T-helper 17 cell (primary cell): ENCODE measurements around the gene CH25H. TPM values are rescaled to one million over a fixed set of nuclear protein-coding genes. Genes with fewer than 3 reads are reported as not detected.
"Not testable (repeated sequence)": the region's sequence is repeated elsewhere in the genome, so short reads cannot be mapped to it uniquely, and the experiment has no call there.

ENCODE experiments used
- ATAC-seq: fragments of 150-1000 bp; cut with Tn5 transposase; 2 replicates; pipeline ENCODE4 v1.10.0; 2021; ENCODE audit warnings: mild to moderate bottlenecking, moderate library complexity
- DNase-seq, 3 donors: peaks; one replicate each; pipeline versions ENCODE4 v3.0.0 to v3.0.0-alpha.2; 2020 to 2021
- H3K9me3 ChIP-seq: one replicate; pipeline ENCODE4 v1.7.0; 2013; ENCODE audit warnings: low read length, mild to moderate bottlenecking; ENCODE audit not compliant: control insufficient read depth, poor library complexity, severe bottlenecking
- H3K27ac Mint-ChIP-seq: one replicate; pipeline ENCODE4 v1.8.0; 2022; ENCODE audit warnings: mild to moderate bottlenecking, moderate library complexity, mixed read lengths
- H3K27me3 Mint-ChIP-seq: one replicate; pipeline ENCODE4 v1.8.0; 2022; ENCODE audit warnings: mixed read lengths
- H3K36me3 Mint-ChIP-seq: one replicate; pipeline ENCODE4 v1.8.0; 2022; ENCODE audit warnings: low read depth, mixed read lengths
- H3K4me1 Mint-ChIP-seq: one replicate; pipeline ENCODE4 v1.8.0; 2022; ENCODE audit warnings: mild to moderate bottlenecking, mixed read lengths
- H3K4me3 Mint-ChIP-seq: one replicate; pipeline ENCODE4 v1.8.0; 2022; ENCODE audit warnings: mild to moderate bottlenecking, moderate library complexity, mixed read lengths
- total RNA-seq, 4 donors: library from RNA in 2 of 4; stranded (reverse) in 2 of 4; gene quantifications; one replicate each; pipeline ENCODE4 v1.2.3 and lab custom pipeline; 2022 to 2026

CH25H gene, protein sequence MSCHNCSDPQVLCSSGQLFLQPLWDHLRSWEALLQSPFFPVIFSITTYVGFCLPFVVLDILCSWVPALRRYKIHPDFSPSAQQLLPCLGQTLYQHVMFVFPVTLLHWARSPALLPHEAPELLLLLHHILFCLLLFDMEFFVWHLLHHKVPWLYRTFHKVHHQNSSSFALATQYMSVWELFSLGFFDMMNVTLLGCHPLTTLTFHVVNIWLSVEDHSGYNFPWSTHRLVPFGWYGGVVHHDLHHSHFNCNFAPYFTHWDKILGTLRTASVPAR
- total RNA-seq: under 1 TPM in 1 of 2 donors, not detected in 1; 0.44 TPM
- total RNA-seq (lab: John Stamatoyannopoulos, UW): 0 to 0.45 reads per million in 2 donors

DNA sequence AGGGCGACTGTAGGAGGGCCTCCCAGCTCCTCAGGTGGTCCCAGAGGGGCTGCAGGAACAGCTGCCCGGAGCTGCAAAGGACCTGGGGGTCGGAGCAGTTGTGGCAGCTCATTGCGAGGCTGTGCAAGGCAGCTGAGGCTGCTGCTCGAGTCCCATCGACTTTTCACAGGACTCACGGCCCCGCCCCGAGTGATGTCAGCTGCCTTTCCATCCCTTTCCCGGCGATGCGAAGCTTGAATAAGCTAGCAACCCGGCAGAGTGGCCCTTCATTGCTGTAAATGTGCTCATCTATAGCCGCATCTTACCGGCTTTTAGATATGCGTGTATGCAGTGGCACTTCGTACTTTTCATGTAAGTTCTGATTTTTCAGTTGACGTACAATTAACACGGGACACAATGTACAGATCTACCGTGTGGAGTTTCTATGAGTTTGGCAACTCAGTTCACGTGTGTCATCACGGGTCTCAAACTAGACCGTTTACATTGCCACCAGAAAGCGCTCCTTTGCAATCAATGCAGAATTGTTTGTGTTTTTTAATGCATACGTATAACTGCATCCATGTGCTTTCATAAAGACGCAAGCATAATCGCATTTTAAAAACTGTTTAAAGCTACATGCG is at the start of gene CH25H:
TSS of gene CH25H (minus strand) at position 137 of the 620 bp plus-strand sequence. CDS start at position 112, 25 bp downstream.
- H3K9me3 ChIP-seq: no peaks in the 10 kb centered on the region
- Mint-ChIP-seq H3K27ac (peak within 1 kb of the TSS; percentile 85), H3K27me3 (peaks cover 43% of the 10 kb centered on the region), H3K36me3 (peaks cover 3% of the 10 kb centered on the region), H3K4me1 (peaks cover 8% of the 10 kb centered on the region), H3K4me3 (peak within 1 kb of the TSS; percentile 97)
- ATAC-seq (peak; percentile 51), DNase-seq (peak in 2 of 3 donors; percentile 17 to 21)

DNA sequence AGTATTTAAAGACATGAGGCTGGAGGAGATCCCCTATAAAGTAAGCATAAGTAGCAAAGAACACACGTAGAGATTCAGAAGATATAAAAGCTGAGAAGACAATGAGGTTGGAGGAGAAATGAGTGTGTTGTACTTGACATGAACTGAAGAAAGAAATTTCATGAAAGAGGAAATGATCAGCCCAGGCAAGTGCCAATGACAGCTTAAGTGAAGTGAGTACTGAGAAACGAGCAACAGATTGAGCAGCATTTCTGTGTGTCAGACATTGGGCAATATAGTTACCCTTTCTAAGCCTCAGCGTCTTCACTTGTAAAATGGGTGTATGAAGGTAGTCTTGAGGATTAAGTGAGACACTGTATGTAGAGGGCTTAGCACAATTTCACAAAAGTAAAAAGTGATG is 49.2 kb upstream of the CH25H start:
- no peaks in the 10 kb centered on the region for H3K9me3 ChIP-seq
- Mint-ChIP-seq H3K27ac (no peak overlapping the region), H3K36me3 (no peaks in the 10 kb centered on the region), H3K4me3 (no peak overlapping the region), H3K27me3 (peaks cover 21% of the 10 kb centered on the region), H3K4me1 (no peaks in the 10 kb centered on the region)
- ATAC-seq (no peak), DNase-seq (no peak)

DNA sequence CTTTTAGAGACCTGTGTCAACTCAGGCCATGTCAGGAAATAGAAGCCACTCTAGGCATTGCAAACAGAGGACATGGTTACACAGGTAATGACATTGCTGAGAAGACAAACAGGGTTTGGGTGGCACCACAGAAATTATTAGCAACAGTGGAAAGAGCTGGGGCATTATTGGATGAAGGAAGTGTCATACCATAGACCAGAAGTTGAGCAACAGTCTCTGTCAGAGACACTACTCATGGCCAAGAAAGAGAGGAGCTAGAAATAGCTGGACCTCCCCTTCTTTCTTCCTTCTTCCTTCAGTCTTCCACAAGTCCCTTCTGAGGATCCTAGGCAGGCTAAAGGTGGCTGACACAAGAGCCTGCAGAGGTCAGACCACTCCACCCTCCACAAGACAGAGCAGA is 48.7 kb upstream of the CH25H start:
- H3K9me3 ChIP-seq: no peaks in the 10 kb centered on the region
- DNase-seq (no peak), ATAC-seq (no peak)
- Mint-ChIP-seq H3K27me3 (peaks cover 21% of the 10 kb centered on the region), H3K4me3 (no peak overlapping the region), H3K36me3 (no peaks in the 10 kb centered on the region), H3K27ac (no peak overlapping the region), H3K4me1 (peaks cover 5% of the 10 kb centered on the region)

GRCh38 chr10:89255091-89255579 is 48.0 kb upstream of the CH25H start:
- ATAC-seq, H3K4me3 Mint-ChIP-seq, DNase-seq, H3K27ac Mint-ChIP-seq, H3K4me1 Mint-ChIP-seq, H3K36me3 Mint-ChIP-seq, H3K9me3 ChIP-seq: not testable (repeated sequence)
- peaks cover 21% of the 10 kb centered on the region for H3K27me3 Mint-ChIP-seq

DNA sequence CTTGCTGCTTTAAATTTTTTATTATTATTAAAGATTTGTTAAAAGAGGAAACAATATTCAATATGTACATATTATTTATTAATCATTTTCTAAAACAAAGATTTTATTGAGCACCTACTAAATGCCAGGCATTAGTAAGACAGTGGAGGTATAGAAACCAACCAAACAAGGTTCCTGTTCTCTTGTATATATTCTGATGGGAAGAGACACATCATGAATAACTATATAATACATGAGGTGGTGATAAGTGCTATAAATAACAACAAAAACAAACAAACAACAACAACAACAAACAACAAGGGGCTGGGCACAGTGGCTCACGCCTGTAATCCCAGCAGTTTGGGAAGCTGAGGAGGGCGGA is 45.1 kb upstream of the CH25H start:
- Mint-ChIP-seq H3K27me3 (peaks cover 16% of the 10 kb centered on the region), H3K36me3 (no peaks in the 10 kb centered on the region), H3K27ac (peak overlapping the region; percentile 74), H3K4me1 (peaks cover 17% of the 10 kb centered on the region), H3K4me3 (peak overlapping the region; percentile 91)
- H3K9me3 ChIP-seq: no peaks in the 10 kb centered on the region
- no peak for DNase-seq
- ATAC-seq: no peak

DNA sequence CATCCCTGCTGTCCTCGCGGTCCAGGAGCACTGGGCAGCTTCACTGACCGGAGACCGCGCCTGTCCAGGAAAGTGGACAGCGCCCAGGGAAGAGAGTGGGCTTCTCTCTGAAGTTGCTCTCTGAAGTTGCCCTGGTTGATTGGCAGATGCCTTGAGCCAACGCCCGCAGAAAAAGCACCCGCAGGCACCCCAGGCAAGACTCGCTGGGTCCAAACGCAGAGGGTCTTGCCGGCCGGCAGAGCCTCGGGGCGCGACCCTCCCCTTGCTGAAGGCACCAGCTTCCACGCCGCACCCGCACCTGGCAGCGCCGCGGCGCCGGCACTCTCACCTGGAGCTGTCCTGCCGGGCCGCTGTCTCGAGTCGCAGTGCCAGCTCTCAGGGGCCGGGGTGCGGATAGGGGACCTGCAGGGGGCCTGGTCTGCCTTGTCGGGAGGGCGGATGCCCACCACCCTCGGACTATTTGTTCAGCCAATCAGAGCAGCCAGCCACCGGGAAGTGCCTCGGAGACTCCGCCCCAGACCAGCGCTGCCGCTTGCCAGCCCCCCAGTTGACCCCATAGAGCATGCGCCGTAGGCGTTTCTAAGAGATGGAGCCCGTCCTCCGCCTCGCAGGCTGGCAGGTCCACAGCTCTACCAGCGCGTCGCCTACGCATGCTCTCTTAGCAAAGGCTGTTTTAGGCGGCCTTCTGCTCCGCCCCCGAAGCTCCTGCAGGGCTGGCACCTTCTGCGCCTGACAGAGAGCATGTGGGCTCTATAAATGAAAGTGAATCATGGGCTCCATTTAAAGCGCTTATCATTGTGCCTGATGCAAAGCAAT is 44.5 kb upstream of the CH25H start, which contains the start of gene LIPA:
TSS of gene LIPA (minus strand) at position 367 of the 816 bp plus-strand sequence. CDS start 4,127 bp downstream, outside the sequence.
- H3K9me3 ChIP-seq: no peaks in the 10 kb centered on the region
- ATAC-seq (peak; percentile 96), DNase-seq (peak; percentile 85 to 94 (median 90))
- Mint-ChIP-seq H3K27ac (peak within 1 kb of the TSS; percentile 74), H3K4me1 (peaks cover 17% of the 10 kb centered on the region), H3K27me3 (peaks cover 10% of the 10 kb centered on the region), H3K36me3 (no peaks in the 10 kb centered on the region), H3K4me3 (peak within 1 kb of the TSS; percentile 91)

GRCh38 chr10:89250865-89251408 is 43.8 kb upstream of the CH25H start:
- Mint-ChIP-seq H3K27me3 (peaks cover 3% of the 10 kb centered on the region), H3K4me1 (peaks cover 17% of the 10 kb centered on the region), H3K4me3 (peak overlapping the region; percentile 91), H3K36me3 (no peaks in the 10 kb centered on the region), H3K27ac (peak overlapping the region; percentile 74)
- H3K9me3 ChIP-seq: no peaks in the 10 kb centered on the region
- DNase-seq (no peak), ATAC-seq (no peak)

DNA sequence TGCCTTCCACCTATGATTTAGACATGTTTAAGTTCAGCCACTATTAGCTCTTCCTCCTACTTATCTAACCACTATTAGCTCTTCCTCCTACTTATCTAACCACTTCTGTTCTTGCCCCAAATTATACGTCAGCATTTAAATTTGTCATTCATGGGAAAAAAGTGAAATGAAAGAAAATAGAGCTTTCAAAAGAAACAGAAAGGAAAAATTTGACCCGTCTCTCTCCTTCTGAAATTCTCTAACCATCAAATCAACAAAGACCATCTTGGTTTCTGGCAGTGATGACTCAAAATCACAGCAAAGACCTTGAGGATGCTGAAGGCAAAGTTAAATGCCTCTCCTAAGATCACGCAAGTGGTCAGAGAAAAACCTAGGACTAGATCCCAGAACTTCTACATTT is 41.9 kb upstream of the CH25H start:
- DNase-seq (no peak), ATAC-seq (no peak)
- H3K4me3 Mint-ChIP-seq: peak overlapping the region; percentile 55
- H3K27ac Mint-ChIP-seq: peak overlapping the region; percentile 81
- H3K36me3 Mint-ChIP-seq: no peaks in the 10 kb centered on the region
- no peaks in the 10 kb centered on the region for H3K27me3 Mint-ChIP-seq
- no peaks in the 10 kb centered on the region for H3K9me3 ChIP-seq
- peaks cover 19% of the 10 kb centered on the region for H3K4me1 Mint-ChIP-seq

- not testable (repeated sequence) for H3K27me3 Mint-ChIP-seq, H3K9me3 ChIP-seq, H3K27ac Mint-ChIP-seq, ATAC-seq, DNase-seq, H3K36me3 Mint-ChIP-seq, H3K4me3 Mint-ChIP-seq
- H3K4me1 Mint-ChIP-seq: peaks cover 22% of the 10 kb centered on the region
These were observed 40.5 kb upstream of the CH25H start for GRCh38 chr10:89247623-89248022.

- no peaks in the 10 kb centered on the region for H3K36me3 Mint-ChIP-seq
- ATAC-seq: peak; percentile 32
- peak overlapping the region; percentile 29 for H3K27ac Mint-ChIP-seq
- no peaks in the 10 kb centered on the region for H3K27me3 Mint-ChIP-seq
- H3K4me1 Mint-ChIP-seq: peaks cover 20% of the 10 kb centered on the region
- H3K4me3 Mint-ChIP-seq: no peak overlapping the region
- DNase-seq: no peak
- H3K9me3 ChIP-seq: no peaks in the 10 kb centered on the region
These were observed 38.7 kb upstream of the CH25H start for GRCh38 chr10:89245802-89246201.

GRCh38 chr10:89242840-89243568 is 35.9 kb upstream of the CH25H start:
- no peaks in the 10 kb centered on the region for H3K27me3 Mint-ChIP-seq
- DNase-seq (no peak), ATAC-seq (peak; percentile 39)
- no peak overlapping the region for H3K27ac Mint-ChIP-seq
- no peaks in the 10 kb centered on the region for H3K36me3 Mint-ChIP-seq
- peaks cover 11% of the 10 kb centered on the region for H3K4me1 Mint-ChIP-seq
- H3K4me3 Mint-ChIP-seq: no peak overlapping the region
- no peaks in the 10 kb centered on the region for H3K9me3 ChIP-seq

- Mint-ChIP-seq H3K36me3 (no peaks in the 10 kb centered on the region), H3K4me1 (peaks cover 12% of the 10 kb centered on the region), H3K27me3 (no peaks in the 10 kb centered on the region), H3K27ac (no peak overlapping the region), H3K4me3 (no peak overlapping the region)
- DNase-seq (no peak), ATAC-seq (no peak)
- H3K9me3 ChIP-seq: no peaks in the 10 kb centered on the region
These were observed 35.2 kb upstream of the CH25H start for GRCh38 chr10:89242345-89242684.
